HL-60/S4 treated with retinoic acid at 250 ng/mL for 4 days and 3 days (cell line): ENCODE measurements around the gene GLYR1.

Experiments
- in situ Hi-C: fragments of 300-500 bp; cut with MboI; formaldehyde crosslinking; loops from 2 replicates; pipeline ENCODE4 v1.7.0; 2022; ENCODE audit warnings: low sequenced_read_pairs

GLYR1 gene

DNA sequence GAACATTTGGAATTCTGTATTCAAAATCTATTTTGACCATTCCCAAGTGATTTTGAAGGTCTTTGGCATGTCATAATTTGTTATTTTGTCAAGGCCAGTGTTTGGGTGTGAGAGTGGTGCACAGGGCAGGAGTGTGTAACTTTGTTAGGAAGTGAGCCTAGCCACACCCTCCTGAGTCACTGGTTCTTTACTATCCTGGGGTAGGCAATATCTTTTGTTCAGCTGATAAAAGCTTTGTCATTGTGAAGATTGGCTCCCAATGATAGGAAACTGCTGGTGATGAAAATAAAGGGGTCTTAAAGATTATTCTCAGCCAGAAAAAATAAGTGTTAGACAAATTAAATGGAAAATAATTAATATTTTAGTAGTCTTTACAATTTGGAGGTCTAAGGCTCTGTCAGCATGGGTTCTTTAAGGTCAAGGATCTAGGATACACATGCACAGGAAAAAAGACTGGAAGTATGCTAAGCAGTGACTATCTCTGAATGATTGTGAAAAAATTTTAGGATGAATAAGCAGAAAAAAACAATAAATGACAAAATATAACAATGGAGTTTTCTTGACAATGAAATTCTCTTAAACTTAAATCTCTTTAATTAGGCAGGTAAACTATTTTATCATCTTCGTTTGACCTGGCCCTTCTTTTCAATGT lies 5.3 kb upstream of the GLYR1 start:
- in situ Hi-C loops: no loop called here

DNA sequence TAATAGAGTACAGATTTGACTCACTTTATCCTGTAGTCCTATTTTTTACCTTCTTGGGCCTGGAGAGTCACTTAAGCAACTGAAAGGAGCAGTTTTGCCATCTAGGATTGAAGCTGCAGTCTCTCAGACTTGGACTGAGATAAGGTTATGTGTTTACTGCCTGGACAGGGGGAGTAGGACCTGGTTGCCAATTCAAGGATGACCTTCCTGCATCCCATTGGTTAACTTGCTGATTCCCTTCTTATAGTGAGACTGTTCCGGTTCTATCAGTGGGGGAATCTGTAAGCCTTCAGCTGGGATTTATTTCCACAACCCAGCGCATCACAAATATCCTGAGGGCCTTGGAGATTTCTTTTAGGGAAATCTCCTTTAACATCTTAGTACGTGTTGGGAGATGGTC lies 3.1 kb upstream of the GLYR1 start:
- in situ Hi-C loops: no loop called here

DNA sequence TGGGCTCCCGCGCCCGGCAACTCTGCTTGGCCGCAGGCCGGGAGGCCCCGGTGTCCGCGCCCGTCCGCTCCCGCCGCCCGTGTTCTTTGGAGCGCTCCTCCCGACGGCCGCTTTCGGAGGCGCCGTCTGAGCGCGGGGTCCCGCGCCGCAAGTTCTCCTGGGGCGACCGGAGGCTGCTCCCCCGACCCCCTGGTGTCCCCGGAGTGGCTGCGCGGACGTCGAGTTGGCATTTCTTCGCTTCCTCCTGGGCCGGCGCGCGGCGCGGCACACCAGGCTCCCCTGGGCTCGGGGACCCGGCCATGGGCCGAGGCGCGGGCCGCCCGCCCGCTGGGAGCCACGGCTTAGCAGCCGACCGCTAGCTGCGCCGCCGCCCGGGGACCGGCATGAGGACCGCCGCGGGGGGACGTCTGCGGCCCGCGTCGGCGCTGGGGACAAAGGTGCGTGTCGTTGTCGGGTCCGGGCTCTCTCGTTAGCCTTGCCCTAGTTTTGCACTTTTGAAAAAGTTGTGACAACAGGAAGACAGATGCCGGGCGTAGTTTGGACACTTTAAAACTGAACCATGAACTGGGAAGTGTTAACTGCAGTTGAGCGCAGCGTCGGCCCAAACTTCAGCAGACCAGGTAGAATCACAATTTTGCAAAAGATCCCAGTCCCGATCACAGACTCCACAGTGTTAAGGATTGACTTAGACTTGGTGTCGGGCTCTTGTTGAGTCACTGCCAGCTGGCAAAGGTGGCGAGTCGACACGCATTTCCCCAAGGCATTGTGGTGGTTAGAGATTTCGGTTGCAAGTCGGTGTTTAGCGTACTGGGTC lies 893 bp upstream of the GLYR1 start:
- in situ Hi-C loops: no loop called here

DNA sequence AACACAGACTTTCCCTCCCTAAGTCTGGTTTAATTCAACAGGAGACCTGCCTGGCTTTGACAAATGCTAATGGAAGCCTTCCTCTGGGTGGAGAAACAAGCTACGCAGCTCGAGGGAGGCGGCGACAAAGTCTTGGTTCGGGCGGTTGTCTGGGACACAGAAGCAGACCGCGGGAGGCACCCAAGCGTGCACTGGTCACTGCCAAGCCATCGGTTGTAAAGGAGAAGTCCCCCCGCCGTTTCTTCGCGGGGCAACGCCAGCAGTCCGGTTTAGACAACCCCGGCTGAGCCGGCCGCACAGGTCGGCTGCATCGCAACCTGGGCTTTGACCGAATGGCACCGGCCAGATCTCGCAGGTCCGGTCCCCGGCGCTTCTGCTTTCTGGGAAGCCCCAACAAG lies 586 bp downstream of the GLYR1 start:
- in situ Hi-C loops: no loop called here

DNA sequence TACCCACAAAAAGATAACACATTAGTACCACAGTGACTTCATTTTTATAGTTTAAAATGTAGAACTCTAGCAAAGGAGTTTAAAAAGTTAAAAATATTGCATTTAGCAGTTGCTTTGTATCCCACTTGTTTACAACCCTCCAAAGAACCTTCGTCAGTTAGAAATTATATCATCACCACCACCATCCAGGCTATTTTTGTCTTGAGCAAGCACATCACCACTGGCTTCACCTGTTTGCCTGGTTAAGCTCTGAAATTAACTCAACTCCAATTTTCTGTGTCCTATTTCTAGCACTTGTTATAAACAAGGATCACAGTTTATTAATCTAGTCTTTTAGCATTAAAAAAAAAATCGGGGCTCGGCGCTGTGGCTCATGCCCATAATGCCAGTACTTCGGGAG lies 6.1 kb downstream of the GLYR1 start:
- in situ Hi-C loops: no loop called here

DNA sequence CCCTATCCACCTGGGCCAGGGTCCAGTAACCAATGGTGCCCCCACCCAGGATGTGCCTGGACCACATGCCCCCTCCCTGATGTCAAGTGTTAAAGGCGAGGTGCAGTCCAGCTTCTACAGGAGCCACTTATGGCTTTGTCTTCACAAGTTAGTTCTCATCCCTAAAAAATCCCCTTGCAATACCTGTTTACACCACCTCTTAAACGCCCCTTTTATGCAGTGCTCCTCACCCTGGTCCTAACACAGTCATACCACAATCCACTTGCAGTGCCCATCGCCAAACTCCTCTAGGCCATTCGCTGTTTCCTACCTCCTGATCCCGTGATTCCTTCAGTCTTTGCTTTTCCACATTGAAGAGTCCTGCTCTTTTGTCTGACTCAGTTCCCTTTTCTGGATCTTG lies 7.1 kb downstream of the GLYR1 start:
- in situ Hi-C loops: no loop called here

DNA sequence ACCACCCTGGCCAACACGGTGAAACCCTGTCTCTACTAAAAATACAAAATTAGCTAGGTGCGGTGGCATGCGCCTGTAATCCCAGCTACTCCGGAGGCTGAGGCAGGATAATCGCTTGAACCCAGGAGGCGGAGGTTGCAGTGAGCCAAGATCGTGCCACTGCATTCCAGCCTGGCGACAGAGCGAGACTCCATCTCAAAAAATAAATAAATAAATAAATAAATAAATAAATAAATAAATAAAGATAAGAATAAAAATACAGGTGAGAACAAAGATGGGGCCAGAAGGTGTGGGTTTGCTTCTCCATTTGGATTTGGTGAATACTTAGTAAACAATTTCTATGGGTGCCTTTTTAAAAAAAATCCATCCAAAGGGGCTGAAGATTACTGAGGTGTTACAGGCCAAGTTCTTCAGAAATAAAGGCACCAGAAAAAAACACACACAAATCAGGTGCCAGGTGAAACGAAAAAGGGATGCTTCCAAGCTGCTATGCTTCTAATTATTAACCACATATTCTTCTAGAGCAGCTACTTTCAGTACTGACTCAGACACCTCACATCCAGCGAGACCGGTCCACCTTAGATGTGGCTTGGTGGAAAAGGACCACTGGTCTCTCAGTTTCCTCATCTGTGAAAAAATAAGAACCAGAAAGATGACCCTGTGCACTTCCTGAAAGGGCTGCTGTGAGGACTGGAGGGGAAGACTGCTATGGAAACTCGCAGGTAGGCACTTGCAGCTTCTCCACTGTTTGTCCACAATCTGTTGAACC lies 9.2 kb downstream of the GLYR1 start:
- in situ Hi-C loops: no loop called here

DNA sequence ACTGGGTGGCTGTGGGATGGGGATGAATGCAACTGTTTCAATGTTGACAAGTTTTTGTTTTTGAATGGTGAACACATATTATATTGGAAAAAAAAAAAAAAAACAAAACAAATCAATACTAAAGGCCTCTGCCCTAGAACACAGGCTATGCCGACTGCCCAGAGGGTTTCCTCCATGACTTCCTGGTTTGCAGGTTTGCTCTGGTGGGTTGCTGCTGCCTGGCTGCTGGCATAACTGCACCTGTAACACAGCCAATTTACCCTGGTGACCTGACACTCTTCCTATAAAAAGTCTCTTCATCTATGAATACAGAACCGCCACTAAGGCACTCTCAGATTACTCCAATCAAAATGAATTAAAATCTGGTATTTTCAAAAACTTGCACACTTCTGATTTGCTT lies 10.4 kb downstream of the GLYR1 start:
- in situ Hi-C loops: no loop called here

DNA sequence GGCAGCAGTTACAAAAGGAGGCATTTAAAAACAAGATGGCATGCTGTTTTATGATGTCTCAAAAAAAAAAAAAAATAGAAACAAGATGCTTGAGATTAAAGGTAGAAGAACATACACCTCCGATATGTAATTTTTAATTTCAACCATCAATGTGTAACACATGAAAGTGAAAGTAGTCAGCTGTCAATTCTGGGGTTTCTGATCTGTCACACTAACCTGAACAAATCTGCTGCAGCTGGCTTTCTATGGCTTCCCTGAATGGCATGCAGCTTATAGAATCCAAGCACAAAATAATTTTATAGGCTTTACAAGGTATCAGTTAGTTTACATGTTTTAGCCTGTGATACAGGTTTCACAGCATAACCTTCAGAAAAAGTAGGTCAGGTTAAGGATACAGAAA lies 13.5 kb downstream of the GLYR1 start:
- in situ Hi-C loops: no loop called here

DNA sequence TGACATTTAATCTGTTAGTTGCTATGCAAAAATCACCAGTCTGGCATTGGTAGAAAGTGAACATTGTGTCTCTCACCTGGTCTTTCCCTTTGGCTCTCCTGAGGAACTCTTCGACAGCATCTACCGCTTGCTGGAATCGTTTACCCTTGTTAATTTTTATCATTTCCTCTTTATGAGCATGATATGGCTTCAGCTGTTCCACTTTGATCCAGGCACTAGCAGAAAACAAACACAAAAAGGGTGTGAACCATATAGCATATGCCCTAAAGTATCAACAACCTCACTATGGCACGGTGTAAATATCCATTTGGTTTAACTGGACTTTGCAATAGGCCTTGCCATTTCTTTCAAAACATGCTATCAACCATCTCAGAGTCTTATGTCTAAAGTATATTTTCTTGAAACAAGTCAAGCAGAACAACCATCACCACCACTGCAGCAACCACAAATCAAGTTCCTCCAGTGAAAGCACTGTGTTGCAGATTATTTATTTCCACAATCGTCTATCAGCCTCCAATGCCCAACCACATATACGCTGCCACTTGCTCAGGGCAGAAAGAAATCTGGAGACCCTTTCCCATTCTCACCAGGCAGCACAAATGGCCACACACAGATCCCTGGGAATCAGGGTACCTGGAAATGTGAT lies 14.3 kb downstream of the GLYR1 start:
- in situ Hi-C loops: no loop called here

DNA sequence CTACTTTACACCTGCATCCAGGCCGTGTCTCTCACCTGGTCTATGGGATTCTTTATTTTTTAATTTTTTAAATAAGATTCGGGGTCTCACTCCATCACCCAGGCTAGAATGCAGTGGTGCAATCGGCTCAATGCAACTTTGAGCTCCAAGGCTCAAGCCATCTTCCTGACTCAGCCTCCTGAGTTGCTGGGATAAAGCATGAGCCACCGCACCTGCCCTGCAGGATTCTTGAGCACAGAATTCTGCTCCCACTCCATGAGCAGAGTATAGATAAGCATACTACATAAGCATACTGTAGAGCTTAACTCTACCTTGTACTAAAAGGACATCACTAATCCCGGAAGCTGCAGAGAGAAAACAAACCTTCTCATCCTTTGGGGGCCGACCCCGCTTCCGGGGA lies 15.5 kb downstream of the GLYR1 start:
- in situ Hi-C loops: no loop called here

DNA sequence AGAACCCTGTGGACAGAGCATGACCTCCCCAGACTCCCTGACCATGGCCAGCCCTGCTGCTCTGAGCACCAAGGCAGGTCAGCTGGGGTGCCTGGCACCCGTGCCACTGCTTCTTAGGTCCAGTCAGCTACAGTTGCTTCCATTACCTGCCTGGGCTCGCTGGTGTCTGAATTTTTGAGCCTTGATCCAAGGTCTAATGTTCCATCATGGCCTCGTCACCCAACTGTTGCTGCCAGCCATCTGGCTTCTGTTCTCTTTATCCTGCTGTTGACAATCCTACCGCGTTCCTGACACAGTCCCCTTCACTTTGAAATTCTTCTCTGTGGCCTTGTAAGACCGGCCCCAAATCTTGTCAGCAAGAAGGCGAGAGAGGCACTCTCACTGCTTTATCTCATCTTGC lies 16.7 kb downstream of the GLYR1 start:
- in situ Hi-C loops: no loop called here

DNA sequence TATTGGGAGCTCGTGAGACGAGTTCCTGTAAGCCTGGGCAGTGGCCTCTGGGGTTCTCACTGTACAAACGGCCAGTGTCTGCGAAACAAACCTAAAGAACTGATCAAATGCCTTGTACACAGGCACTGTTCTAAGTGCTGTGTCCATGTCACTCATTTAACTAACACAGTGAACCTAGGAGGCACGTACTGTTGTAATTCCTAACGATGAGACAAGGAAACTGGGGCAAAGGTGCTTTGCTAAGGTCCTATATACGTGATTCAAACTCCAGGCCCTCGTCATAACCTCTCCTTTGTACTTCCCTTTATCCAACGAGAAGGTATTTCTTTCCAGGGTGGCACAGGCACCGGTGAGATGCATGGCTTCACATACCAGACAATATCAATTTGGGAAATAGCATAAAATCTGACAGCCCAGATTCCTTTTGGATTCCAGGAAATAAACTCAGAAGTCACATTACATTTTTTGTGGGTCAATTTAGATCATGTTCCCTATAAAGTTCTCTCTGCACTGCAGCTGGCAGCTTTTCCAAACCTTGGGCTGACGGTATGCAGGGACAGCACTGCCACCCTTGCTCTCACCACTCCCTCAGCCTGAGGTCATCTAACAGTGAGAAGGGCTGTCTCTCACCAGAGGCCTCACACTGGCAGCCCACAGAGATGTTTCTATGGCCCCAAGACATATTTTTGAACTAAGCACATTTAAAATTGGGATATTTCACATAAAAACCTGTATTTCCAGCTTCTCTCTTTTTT lies 18.3 kb downstream of the GLYR1 start:
- in situ Hi-C loops: no loop called here

DNA sequence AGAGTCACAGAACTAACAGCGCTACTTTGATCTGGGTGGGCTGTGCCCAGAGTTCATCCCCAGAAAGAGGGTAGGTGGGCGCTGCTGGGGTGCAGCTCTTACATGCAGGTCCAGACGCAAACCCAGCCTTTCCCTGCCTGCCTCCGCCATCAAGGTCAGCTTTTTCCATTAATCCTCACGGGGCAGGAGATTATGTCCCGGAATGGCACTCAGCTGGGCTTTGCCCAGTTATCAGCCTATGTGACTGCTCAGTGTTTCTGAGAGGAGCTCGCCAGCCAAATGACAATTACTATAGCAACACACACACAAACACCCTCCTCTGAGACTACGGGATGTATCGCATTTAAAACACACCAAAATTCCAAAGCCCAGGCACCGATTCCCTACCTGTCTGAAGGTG lies 20.1 kb downstream of the GLYR1 start:
- in situ Hi-C loops: no loop called here

DNA sequence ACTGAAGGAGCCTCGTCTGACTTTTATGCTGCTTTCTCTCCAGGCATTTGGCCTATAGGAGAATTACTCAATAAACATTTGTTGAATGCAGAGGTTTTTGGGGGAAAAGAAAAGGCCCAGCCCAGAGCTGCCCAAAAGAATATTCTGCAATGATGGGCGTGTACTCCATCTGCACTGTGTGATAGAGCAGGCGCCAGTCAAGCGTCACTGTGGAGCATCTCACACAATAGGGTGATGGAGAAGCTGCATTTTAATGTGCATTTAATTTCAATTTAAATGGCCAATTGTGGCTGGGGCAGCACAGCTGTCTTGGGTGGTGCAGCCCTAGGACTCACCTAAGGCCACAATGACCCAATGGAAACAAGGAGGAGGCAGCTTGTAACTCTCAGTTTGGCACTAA lies 20.6 kb downstream of the GLYR1 start:
- in situ Hi-C loops: no loop called here

DNA sequence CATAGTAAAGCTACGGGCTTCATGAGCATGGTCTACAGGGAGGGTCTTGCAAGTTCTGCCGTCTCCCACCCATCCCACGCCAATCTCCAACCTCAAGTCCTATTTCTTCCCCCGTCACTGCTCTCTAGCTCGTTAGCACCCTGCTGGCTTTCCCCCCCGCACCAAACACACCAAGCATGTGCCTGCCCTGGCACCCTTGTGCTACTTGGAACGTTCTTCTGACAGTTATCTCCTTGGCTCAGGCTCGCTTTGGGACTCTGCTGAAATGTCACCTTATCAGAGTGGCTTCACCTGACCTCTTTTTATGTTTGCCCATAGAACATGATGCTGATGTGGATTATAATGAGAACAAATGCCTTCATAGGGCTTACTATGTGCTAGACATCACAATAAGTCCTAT lies 21.9 kb downstream of the GLYR1 start:
- in situ Hi-C loops: no loop called here

DNA sequence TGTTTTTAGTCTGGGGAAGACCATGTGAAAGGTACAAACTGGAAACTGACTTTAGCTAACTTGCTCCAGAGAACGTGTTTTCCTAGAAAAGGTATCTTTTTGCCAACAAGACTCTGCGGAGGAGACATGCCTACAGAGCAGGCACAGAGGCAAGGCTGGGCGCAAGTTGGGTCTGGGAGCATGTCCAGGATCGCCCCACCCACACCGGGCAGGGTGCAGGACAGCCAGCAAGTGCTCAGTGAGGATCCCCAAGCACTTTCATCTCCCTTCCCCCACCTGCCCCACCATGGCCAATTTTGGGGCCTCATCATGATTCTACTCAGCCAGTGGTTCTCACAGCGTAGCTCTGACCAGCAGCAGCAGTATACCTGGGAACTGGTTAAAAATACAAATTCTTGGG lies 26.4 kb downstream of the GLYR1 start:
- in situ Hi-C loops: no loop called here

DNA sequence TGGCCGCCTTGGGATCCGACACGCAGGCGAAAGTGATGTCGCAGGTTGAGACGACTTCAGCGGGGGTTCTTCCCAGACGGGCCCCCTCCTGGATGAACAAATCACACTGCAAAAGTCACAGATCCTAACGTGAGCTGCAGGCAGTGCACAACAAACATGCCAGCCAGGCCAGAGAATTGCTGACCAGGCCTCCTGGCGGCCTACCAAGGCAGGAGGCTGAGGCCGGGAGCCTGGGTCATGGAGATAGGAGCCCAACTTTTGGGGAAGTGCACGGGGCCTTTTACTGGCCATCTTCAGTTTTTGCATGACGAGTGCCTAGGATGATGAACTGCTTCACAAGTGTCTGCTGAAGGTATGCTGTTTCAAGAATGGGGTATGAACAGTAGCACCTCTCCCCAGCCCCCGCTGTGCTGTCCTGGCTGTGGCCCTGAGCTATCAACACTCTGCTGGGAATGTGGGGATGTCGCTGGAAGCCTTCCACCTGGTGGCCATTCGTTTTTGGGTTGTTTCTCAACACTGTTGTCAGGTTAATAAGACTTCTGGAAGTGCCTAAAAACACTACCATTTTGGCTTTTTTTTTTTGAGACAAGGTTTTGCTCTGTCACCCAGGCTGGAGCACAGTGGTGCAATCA lies 32.4 kb downstream of the GLYR1 start:
- in situ Hi-C loops: no loop called here

DNA sequence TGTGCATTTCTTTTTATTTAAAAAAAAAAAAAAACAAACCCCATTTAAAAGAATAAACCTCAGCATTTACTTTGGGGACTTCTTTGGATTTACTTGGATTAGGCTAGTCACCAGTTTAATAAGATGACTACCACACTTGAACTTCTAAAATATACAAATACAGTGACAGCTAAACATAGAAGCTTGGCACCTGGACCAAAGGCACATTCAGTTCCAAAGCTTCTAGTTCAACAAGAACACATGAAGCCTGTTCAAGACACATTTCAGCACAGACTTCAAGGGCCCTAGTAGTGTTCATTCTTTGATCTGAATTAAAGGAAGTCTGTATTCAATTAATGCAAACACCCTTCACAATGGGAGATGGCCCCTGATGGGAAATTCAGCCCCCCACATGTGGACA lies 33.0 kb downstream of the GLYR1 start:
- in situ Hi-C loops: no loop called here

DNA sequence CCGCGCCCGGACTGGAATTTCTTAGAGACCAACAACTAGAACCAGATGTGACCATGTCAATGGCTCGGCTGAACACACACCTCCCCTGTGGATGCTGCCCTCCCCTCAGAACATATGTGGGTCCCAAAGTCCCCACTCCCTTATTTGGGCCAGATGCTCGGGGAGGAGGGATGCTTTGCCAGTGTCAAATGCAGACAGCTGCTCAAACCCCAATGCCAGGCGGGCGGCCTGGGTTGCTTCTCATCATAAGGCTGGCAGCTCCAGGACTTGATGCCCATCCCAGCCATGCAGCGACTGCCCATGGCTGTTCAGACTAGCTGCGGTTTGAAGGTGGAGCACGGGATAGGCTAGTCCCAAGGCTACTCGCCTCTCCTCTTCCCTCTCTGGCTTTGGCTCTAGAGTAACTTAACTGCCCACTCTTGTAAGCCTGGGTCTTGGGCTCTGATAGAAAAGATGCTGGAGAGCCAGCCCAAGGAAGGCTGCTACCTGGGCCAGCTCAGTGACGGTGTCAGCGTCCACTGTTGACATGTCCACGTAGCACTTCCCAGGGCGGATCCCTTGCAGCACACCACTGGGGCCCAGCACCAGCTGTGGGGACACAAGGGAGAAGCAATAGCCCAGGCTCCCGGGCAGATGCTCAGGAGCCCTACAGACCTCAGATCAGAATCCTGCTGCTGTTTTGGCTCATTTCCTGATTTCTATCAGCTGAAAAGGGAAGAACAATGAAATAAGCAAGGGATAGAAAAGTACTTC lies 33.7 kb downstream of the GLYR1 start:
- in situ Hi-C loops: no loop called here
